RKO (cell line): Measurements from ENCODE around the gene HIC1.
"Not testable (repeated sequence)": the region's sequence is repeated elsewhere in the genome, so short reads cannot be mapped to it uniquely, and the experiment has no call there.

Source experiments
- DNase-seq: peaks from one replicate; pipeline ENCODE4 v3.0.0-alpha.2; 2016; ENCODE audit warnings: low spot score

The HIC1 gene, protein sequence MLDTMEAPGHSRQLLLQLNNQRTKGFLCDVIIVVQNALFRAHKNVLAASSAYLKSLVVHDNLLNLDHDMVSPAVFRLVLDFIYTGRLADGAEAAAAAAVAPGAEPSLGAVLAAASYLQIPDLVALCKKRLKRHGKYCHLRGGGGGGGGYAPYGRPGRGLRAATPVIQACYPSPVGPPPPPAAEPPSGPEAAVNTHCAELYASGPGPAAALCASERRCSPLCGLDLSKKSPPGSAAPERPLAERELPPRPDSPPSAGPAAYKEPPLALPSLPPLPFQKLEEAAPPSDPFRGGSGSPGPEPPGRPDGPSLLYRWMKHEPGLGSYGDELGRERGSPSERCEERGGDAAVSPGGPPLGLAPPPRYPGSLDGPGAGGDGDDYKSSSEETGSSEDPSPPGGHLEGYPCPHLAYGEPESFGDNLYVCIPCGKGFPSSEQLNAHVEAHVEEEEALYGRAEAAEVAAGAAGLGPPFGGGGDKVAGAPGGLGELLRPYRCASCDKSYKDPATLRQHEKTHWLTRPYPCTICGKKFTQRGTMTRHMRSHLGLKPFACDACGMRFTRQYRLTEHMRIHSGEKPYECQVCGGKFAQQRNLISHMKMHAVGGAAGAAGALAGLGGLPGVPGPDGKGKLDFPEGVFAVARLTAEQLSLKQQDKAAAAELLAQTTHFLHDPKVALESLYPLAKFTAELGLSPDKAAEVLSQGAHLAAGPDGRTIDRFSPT

DNA sequence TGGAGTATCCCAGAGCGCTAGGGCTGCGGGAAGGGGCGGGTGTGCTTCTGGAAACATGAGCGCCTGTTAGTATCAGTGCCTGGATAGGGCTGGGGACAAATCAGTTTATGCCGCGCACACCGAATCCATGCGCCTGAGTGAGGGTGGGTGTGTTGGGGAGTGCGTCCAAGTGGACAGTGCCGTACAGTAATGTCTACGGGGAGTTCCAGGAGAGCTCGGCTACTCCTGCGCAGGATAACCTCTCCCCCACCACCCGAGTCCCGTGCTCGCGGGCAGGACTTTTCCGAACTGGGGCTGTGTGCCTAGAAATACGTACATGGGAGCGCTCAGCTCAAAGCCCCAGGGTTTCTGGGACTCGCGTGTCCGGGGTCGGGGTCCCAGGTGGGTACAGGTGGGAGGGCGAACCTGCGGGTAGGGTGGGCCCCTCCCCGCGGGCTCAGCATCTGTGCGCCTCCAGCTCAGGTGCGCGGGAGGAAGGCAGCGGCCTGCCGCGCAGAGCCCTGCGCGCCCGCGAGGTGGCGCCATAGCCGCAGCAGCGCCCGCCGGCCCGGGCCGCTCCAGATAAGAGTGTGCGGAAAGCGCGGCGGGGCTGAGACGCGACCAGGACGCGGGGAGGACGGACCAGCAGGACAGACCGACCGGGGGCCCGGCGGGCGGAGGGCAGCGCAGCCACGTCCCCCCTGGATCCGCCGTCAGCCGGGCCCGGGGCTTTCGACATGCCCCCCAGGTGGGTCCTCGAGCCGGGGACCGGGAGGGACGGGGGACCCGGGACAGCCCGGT lies at the start of gene HIC1:
Gene HIC1, plus strand, starts transcription at position 592 of the 780 bp plus-strand sequence. CDS start 1,588 bp downstream, outside the sequence.
- peak; percentile 65 for DNase-seq

DNA sequence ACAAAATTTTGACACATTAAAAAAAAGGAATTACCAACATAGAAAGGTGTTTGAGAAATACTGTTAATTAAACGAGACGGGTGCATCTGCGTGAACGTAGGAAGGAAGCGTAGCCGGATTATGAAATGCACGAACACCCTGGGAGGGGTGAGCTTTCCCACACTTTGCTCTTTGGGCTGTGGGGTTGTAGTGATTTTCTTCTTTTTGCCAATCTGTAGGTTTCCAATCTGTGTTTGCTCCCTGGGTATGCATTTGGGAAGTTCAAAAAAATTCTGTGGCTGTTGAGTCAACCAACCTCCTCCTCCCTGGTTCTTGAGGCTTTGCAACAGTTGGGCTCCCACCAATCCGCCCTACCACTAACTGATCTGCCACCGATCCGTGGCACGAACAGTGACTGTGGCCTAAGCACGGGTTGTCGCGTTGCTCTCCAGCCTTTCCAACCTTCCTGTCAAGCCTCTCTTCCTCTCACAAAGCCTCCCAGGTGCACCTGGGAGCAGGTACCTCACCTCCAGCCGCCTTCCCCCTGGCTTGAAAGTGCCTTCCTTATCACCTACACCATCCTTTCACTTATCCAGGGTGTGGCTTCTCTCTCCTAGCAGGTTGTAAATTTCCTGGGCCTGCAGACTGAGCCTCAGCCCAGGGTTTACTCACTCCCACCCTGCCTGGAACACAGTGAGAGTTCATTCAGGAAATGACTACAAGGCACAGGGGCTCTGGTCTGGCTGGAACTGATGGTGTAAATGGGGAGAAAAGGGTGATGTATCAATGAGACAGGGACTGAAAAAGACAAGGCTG lies 46.4 kb upstream of the HIC1 start:
- DNase-seq, result no peak

GRCh38 chr17:2009737-2010136 lies 45.2 kb upstream of the HIC1 start:
- no peak for DNase-seq

- no peak for DNase-seq
Observed at GRCh38 chr17:2011411-2012371, 43.2 kb upstream of the HIC1 start.

DNA sequence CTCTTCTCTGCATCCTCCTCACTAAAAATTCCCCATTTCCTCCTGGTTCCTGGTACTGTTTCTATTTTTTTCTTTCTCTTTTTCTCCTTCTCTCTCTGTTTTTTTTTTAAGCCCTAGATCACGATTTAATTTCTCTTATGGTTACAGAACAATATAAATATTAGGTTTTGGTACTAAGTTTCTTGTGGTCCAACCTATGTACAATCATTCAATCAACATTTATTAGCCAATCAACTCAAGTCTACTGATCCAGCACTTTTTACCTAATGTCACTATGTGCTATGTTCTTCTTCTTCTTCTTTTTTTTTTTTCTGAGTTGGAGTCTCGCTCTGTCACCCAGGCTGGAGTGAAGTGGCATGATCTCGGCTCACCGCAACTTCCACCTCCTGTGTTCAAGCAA lies 42.4 kb upstream of the HIC1 start:
- DNase-seq, result no peak

DNA sequence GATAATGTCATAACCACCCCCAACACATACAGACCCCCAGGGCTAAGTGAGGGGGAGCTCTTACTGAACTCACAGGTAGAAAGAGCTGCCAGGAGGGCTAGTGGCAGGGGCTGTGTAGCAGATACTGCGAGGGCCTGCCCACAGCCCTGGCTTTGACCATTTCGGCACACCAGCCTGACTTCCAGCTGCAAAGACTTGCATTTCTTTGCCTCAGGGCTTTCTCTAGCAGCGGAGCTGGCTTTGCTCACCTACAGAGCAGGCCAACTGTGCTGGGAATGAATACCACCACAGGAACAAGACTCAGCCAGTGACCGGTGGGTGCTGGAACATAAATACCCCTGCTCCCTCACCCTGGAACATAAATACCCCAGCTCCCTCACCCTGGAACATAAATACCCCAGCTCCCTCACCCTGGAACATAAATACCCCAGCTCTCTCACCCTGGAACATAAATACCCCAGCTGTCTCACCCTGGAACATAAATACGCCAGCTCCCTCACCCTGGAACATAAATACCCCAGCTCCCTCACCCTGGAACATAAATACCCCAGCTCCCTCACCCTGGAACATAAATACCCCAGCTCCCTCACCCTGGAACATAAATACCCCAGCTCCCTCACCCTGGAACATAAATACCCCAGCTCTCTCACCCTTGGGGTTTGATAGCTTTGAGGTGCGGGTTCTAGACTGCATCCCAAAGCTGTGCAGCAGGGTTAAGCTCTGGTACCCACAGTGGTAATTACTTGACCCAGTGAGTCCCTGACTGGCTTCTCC lies 41.5 kb upstream of the HIC1 start:
- DNase-seq, result not testable (repeated sequence)

DNA sequence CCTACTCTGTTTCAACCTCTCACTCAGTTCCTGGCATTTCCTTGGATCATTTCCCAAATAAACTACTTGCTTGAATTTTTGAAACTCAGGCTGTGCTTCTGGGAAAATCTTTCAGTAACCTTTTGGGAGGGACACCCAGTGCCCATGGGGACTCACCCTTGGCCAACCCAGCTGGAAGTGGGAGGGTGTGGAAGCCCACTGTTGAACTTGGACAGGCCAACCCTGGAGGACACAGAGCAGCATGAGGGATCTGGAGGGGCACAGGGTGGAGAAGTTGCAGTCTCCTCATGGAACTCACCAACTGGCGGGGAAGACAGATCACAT lies 40.9 kb upstream of the HIC1 start:
- no peak for DNase-seq

DNA sequence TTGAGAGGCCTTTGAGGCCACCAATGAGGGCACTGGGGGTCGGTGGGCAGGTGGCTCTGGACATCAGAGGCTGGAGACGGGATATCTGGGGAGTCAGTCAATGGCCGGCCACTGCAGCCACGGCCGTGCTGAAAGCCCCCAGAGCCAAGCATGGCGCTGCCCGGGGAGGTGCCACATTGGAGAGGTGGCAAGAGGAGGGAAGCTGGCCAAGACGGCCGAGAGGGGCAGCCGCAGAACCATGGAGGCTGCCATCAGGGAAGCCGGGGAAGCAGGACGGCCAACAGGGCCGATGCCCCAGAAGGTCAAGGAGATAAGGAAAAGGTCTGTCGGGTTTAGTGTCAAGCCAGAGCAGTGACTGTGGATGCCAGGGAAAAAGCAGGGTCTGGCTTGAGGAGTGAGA lies 39.6 kb upstream of the HIC1 start:
- no peak for DNase-seq

DNA sequence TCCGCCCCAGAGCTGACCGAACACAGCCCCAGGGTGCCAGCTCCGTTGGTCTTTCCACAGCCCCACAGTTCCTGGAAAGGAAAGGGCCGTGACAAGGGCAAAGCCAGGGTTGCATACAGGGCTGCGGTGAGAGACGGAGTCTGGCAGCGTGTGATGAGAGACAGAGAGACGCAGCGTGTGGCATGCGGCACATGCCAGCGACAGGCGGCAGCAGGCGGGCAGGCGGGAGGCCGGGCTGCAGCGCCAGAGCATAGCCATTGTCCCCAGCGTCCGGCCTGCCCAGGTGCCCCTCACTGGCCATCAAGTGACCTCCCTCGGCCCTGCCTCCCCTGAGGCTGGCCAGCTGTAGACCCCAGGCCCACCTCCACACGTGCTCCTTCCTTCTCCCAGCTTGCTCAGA lies 38.4 kb upstream of the HIC1 start:
- DNase-seq, result no peak

DNA sequence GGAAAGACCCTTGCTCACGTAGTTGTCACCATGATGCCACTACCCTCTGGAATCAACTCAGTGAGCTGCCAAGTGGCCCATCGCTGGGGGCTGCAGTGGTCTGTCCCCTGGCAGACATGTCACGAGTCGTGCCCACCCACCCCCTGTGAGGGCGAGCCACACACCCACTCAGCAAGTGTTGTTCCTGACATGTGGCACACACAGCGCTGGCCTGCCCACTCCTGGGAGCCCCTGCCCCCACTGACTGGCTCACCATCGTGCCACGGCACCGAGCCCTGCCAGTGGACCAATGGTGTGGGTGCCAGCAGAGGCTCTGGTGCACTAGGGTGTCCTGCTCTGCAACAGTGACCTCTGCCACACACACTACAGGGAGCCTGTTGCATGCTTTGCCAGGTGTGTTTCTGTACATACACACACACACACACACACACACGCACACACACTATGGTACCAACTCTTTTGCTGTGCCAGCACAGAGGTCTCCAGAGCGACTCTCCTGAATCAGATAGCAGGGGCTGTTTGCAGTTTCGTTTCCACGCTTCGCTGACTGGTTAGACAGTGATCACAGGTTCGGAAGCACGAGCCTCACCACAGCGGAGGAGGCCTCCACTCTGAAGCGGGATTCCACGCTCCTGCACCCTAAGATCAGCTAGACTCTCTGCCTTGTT lies 37.5 kb upstream of the HIC1 start:
- no peak for DNase-seq

GRCh38 chr17:2018716-2019510 lies 36.0 kb upstream of the HIC1 start:
- DNase-seq, result no peak

- DNase-seq, result no peak
Observed at GRCh38 chr17:2019723-2020122, 35.2 kb upstream of the HIC1 start.

DNA sequence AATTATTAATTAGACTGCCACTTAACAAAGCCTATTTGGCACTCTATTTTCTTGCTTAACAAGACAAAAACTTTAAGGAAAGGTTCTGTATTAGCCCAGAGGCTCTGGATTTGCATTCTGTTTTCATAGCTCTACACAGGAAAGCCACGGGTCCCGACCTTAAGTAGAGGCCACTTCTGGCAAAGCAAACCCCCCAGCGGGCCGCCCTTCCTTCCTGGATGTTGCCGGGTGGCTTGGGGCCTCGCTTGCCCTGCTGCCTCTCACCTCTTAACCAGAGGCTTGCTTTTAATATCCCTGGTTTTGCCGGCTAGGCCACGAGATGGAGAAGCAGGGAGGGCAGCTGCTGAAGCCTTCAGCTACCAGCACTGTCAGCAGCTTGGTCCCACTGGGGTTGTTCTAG lies 34.2 kb upstream of the HIC1 start:
- no peak for DNase-seq

- DNase-seq, result no peak
Observed at GRCh38 chr17:2022647-2023240, 32.2 kb upstream of the HIC1 start.

DNA sequence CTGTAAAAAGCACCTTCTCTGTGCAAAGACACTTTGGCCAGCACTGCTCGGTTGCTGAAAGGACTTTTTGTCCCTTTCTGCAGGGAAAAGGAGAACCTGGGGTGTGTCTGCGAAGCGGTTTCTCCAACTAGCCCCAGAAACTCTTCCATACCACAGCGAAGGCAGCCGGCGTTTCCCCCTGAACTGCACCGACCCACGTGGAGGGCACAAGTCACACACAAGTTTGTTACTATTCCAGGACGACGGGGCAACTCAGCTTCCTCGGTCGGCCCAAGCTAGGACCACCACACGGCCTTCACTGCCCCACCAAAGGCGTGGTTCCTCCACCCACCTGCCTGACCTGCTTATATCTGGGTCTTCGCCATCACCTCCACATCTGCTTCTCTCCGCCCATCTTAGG lies 31.6 kb upstream of the HIC1 start:
- DNase-seq, result no peak

- no peak for DNase-seq
Observed at GRCh38 chr17:2023692-2024571, 31.0 kb upstream of the HIC1 start.

DNA sequence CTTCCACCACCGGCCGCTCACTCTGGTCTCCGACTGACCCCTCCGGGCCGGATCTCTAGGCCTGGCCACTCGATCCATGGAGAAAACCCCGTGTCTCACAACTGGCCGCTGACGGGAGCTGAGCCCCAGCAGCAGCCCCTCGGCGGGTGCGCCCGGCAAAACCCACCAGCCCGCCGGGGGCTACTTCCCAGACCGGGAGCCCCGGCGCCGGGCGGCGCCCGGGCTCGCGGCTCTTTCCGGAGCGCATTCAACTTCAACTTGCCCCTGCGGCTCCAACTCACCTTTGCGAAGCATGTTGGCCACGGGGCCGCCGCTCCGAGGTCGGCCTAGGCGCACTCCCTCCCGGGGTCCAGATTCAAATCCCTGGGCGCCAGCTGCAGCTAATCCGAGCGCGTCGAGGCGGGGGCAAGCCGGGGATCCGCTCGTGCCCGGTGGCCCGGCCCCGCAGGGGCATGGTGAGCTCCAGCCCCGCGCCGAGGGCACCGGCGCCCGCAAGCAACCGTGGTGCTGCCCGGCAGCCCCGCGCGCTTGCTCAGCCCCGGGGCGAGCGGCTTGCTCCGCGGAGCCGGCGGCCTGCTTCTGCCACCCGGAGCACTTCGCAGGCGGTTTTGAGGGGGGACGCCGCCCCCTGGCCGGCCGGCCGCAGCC lies 30.2 kb upstream of the HIC1 start:
- no peak for DNase-seq
